Lung (tissue), 12 donors: ENCODE measurements around the gene CORO7. TPM values are rescaled to one million over a fixed set of nuclear protein-coding genes. Genes with fewer than 3 reads are reported as not detected.
A peak's percentile ranks its signal among the peaks of the same experiment; 100 is the strongest.

ENCODE experiments used
- ATAC-seq: fragments of 200-7000 bp; cut with Tn5 transposase; one replicate; pipeline ENCODE4 v1.9.1; 2020; ENCODE audit warnings: moderate number of reproducible peaks; ENCODE audit not compliant: insufficient read depth, low FRiP score
- DNase-seq, 3 donors: peaks; one replicate each; pipeline ENCODE4 v3.0.0-alpha.2; 2013 to 2017
- H3K27ac ChIP-seq, 2 donors: one replicate each; pipeline ENCODE4 v1.5.1; 2013; ENCODE audit warnings: mild to moderate bottlenecking in 2 of 2, moderate library complexity in 2 of 2, control low read depth in 1 of 2, inconsistent platforms in 1 of 2, low read depth in 1 of 2, low read length in 1 of 2
- H3K27me3 ChIP-seq, 3 donors: one replicate each; pipeline ENCODE4 v1.5.1; 2013; ENCODE audit warnings: low read length in 2 of 3; ENCODE audit not compliant: control insufficient read depth in 3 of 3, insufficient read depth in 3 of 3
- H3K36me3 ChIP-seq, 4 donors: one replicate each; pipeline ENCODE4 v1.5.1; 2013; ENCODE audit warnings: low read length in 4 of 4, mild to moderate bottlenecking in 1 of 4, moderate library complexity in 1 of 4; ENCODE audit not compliant: control insufficient read depth in 4 of 4, insufficient read depth in 4 of 4
- H3K4me1 ChIP-seq, 5 donors: one replicate each; pipeline ENCODE4 v1.5.1; 2013; ENCODE audit warnings: low read length in 5 of 5, mild to moderate bottlenecking in 2 of 5, moderate library complexity in 1 of 5; ENCODE audit not compliant: control insufficient read depth in 5 of 5, insufficient read depth in 5 of 5
- H3K4me3 ChIP-seq: one replicate; pipeline ENCODE4 v1.5.1; 2013; ENCODE audit warnings: mild to moderate bottlenecking, control low read depth, moderate library complexity
- H3K9ac ChIP-seq, 2 donors: one replicate each; pipeline ENCODE4 v1.5.1; 2013; ENCODE audit warnings: low read length in 2 of 2, control low read depth in 1 of 2; ENCODE audit not compliant: insufficient read depth in 1 of 2
- H3K9me3 ChIP-seq, 4 donors: one replicate each; pipeline ENCODE4 v1.5.1; 2013; ENCODE audit warnings: low read length in 3 of 4, mild to moderate bottlenecking in 1 of 4, moderate library complexity in 1 of 4; ENCODE audit not compliant: control insufficient read depth in 4 of 4, insufficient read depth in 3 of 4
- CTCF ChIP-seq: IDR thresholded peaks from 2 replicates; pipeline ENCODE4 v1.5.1; 2012; ENCODE audit warnings: mild to moderate bottlenecking; ENCODE audit errors: control extremely low read depth, extremely low read depth
- WGBS, 2 donors: extraction: QIAGEN DNeasy Blood & Tissue Kit; methylation state at CpG; one replicate each; pipeline ENCODE4 v1.1.7; 2013; 5-methylcytosine and 5-hydroxymethylcytosine counted together
- polyA plus RNA-seq, 2 donors: library from polyadenylated mRNA; stranded (reverse); fragments of 200-250 nt; gene quantifications; one replicate each; pipeline ENCODE4 v1.2.1, GENCODE V29; 2013
- total RNA-seq, 2 donors: library from RNA; depleted of rRNA in 1 of 2; stranded (reverse); fragments of >200 nt in 1 of 2; gene quantifications; one replicate each; pipeline ENCODE4 v1.2.1, GENCODE V29; 2014 to 2021
- donor health status: control.
- donor health status: control.
- donor health status: Bipolar disorder and iron deficiency.
- donor health status: healthy.
- donor health status: DM: yes; HTN: yes; CAD: no.

CORO7 gene
- total and polyA plus RNA-seq, 4 donors, result 27.8 to 86.2 (median 46.1) TPM

GRCh38 chr16:4387781-4388180, 28.6 kb downstream of the CORO7 start:
- Histone ChIP-seq H3K36me3 (peaks cover 0 to 42% (median 0%) of the 10 kb centered on the region in 4 donors), H3K4me1 (peaks cover 0 to 30% (median 11%) of the 10 kb centered on the region in 5 donors), H3K9me3 (no peaks in the 10 kb centered on the region), H3K4me3 (no peak overlapping the region), H3K27ac (peak overlapping the region in 1 of 2 donors; percentile 22), H3K9ac (no peak overlapping the region), H3K27me3 (no peaks in the 10 kb centered on the region)
- DNase-seq, result no peak
- no peak for ATAC-seq
- 91 to 95% methylated on average over 20 of the region's 20 CpGs for WGBS, 2 donors
- no peak for TF ChIP-seq CTCF

- H3K9me3 ChIP-seq, result no peaks in the 10 kb centered on the region
- TF ChIP-seq CTCF, result no peak
- peaks cover 0 to 45% (median 3%) of the 10 kb centered on the region in 4 donors for H3K36me3 ChIP-seq
- WGBS, 2 donors, result 82 to 92% methylated on average over 10 of the region's 10 CpGs
- no peak overlapping the region for H3K4me3 ChIP-seq
- no peaks in the 10 kb centered on the region for H3K27me3 ChIP-seq
- no peak for DNase-seq
- H3K27ac ChIP-seq, result peak overlapping the region; percentile 11 to 54
- ATAC-seq, result no peak
- no peak overlapping the region for H3K9ac ChIP-seq
- H3K4me1 ChIP-seq, result peaks cover 0 to 23% (median 4%) of the 10 kb centered on the region in 5 donors
These were observed 29.3 kb downstream of the CORO7 start for GRCh38 chr16:4386951-4387565.

- H3K4me3 ChIP-seq, result no peak overlapping the region
- H3K9me3 ChIP-seq, result no peaks in the 10 kb centered on the region
- no peak overlapping the region for H3K9ac ChIP-seq
- H3K27me3 ChIP-seq, result no peaks in the 10 kb centered on the region
- TF ChIP-seq CTCF, result no peak
- DNase-seq (no peak), ATAC-seq (no peak)
- H3K4me1 ChIP-seq, result peaks cover 0 to 18% (median 5%) of the 10 kb centered on the region in 5 donors
- 71 to 80% methylated on average over 8 of the region's 8 CpGs for WGBS, 2 donors
- H3K27ac ChIP-seq, result no peak overlapping the region
- H3K36me3 ChIP-seq, result peaks cover 0 to 52% (median 4%) of the 10 kb centered on the region in 4 donors
These were observed 30.0 kb downstream of the CORO7 start for GRCh38 chr16:4386451-4386805.
